Measurements from ENCODE around the gene GSE1. TPM values are rescaled to one million over a fixed set of nuclear protein-coding genes. Genes with fewer than 3 reads are reported as not detected.

GSE1 gene
- total RNA-seq, 2 donors from 2014 or later, result 54.6 to 60.6 TPM

- ATAC-seq (peak; percentile 23 to 74), DNase-seq (no peak)
- intact Hi-C loops (cut with DNase I), result loop anchor here in 1 of 2 donors (10.0 kb wide), 3 partner anchors 47 to 207 kb away; no protein-coding TSS in a partner anchor
Observed at GRCh38 chr16:85601730-85602401, 11.3 kb upstream of the GSE1 start.

GRCh38 chr16:85602402-85603202 is 10.5 kb upstream of the GSE1 start:
- intact Hi-C loops (cut with DNase I), result loop anchor here in 1 of 2 donors (10.0 kb wide), 3 partner anchors 48 to 208 kb away; no protein-coding TSS in a partner anchor
- DNase-seq (no peak), ATAC-seq (no peak)

GRCh38 chr16:85603203-85603755 is 9.8 kb upstream of the GSE1 start:
- intact Hi-C loops (cut with DNase I), result loop anchor here in 1 of 2 donors (10.0 kb wide), 3 partner anchors 48 to 208 kb away; no protein-coding TSS in a partner anchor
- DNase-seq (no peak), ATAC-seq (no peak)

GRCh38 chr16:85604145-85604705 is 8.9 kb upstream of the GSE1 start:
- no peak for ATAC-seq
- DNase-seq, result no peak
- intact Hi-C loops (cut with DNase I), result loop anchor here in 1 of 2 donors (10.0 kb wide), 3 partner anchors 49 to 209 kb away; no protein-coding TSS in a partner anchor

DNA sequence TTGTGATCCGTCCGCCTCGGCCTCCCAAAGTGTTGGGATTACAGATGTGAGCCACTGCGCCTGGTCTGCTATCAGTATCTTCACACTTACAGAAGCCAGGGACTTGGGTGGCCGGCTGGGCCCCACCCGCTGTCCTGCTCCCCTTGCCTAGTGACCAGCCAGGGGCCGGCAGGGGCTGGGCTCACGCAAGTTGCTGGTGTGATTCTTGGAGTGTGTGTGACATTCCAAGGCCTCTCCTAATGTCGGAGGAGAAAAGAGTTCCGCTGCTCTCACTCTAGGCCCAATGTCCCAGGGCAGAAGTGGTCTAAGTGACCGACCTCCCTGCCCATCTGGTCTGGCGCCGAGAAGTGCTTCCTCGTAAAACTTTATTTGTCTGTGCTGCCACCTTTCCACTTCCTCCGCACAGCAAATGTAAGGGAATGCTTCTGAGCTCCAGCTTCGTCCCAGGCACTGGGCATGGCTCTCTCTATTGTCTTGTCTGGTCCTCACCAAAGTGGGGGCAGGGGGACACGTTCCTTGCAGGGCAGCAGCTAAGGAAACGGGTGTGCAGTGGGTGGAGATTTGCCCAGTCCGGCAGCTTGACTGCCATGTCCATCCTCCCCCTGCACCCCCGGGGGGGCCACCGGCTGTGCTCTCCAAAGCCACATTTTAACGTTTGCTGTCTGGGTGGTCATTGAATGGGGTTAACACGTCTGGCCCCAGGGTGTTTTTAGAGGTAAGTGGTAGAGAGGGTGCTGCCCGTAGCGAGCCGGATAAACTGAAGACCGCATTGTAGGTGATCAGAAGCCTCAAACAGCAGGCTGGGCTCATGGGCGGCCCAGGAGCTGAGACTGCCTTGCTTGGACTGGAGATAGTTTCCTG is 7.8 kb upstream of the GSE1 start:
- ATAC-seq (no peak), DNase-seq (no peak)
- intact Hi-C loops (cut with DNase I), result loop anchor here in 1 of 2 donors (10.0 kb wide), 3 partner anchors 50 to 210 kb away; no protein-coding TSS in a partner anchor

GRCh38 chr16:85605912-85606841 is 6.9 kb upstream of the GSE1 start:
- ATAC-seq, result no peak
- no peak for DNase-seq
- intact Hi-C loops (cut with DNase I), result loop anchor here in 1 of 2 donors (10.0 kb wide), 3 partner anchors 51 to 211 kb away; no protein-coding TSS in a partner anchor

- ATAC-seq, result no peak
- DNase-seq, result no peak
- intact Hi-C loops (cut with DNase I), result loop anchor here in 1 of 2 donors (10.0 kb wide), 3 partner anchors 52 to 212 kb away; no protein-coding TSS in a partner anchor
Observed at GRCh38 chr16:85606904-85607303, 6.2 kb upstream of the GSE1 start.

DNA sequence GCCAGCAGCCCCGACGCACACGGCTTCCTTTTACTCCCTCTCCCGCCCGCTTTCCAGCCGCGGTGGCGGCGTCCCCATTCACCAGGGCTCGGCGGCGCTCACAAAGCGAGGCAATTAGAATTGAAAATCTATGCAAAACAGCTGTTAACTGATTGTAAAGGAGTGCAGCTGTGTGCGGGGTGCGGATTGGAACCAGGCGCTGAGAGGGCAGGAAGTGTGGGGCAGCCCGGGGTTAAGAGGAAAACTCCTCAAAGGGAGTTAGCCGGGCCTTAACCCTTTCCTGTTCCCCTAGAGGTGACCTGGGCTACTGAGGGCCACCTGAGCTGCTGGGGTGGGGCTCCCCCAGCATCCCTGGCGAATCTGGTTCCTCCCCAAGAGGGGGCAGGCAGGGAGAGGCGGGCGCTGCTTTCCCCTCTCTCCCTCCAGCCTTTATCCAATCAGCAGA is 5.8 kb upstream of the GSE1 start:
- DNase-seq, result no peak

GRCh38 chr16:85607796-85608514 is 5.2 kb upstream of the GSE1 start:
- no peak for DNase-seq
- intact Hi-C loops (cut with DNase I), result loop anchor here in 1 of 2 donors (10.0 kb wide), 3 partner anchors 53 to 213 kb away; no protein-coding TSS in a partner anchor
- no peak for ATAC-seq

More for the DNA sequence above, 5.8 kb upstream of the GSE1 start:
- ATAC-seq, result no peak
- intact Hi-C loops (cut with DNase I), result loop anchor here in 1 of 2 donors (10.0 kb wide), 3 partner anchors 53 to 213 kb away; no protein-coding TSS in a partner anchor

DNA sequence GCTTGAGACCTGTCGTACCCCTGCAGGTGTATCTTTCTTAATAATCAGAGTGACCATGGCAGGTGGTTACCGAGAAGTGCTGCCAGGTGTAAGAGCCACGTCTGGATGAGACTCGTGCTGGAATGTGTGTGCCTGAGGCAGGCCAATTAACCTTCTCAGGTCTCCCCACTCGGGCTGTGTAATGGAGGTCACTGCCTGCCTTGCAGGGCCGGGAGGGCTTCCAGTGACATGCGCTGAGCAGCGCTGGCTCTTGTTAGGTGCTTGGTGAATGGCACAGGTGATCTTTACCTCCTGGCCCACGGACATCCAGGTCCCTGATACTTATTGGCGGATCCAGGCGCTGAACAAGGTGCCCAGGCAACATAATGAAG is 4.6 kb upstream of the GSE1 start:
- no peak for ATAC-seq
- intact Hi-C loops (cut with DNase I), result loop anchor here in 1 of 2 donors (10.0 kb wide), 3 partner anchors 54 to 214 kb away; no protein-coding TSS in a partner anchor
- DNase-seq, result no peak

GRCh38 chr16:85608887-85609286 is 4.2 kb upstream of the GSE1 start:
- no peak for DNase-seq
- intact Hi-C loops (cut with DNase I), result loop anchor here in 1 of 2 donors (10.0 kb wide), 3 partner anchors 54 to 214 kb away; no protein-coding TSS in a partner anchor

GRCh38 chr16:85609539-85609938 is 3.6 kb upstream of the GSE1 start:
- intact Hi-C loops (cut with DNase I), result loop anchor here in 1 of 2 donors (10.0 kb wide), 3 partner anchors 55 to 215 kb away; no protein-coding TSS in a partner anchor
- DNase-seq (no peak), ATAC-seq (no peak)

More at GRCh38 chr16:85608887-85609286, 4.2 kb upstream of the GSE1 start:
- no peak for ATAC-seq

DNA sequence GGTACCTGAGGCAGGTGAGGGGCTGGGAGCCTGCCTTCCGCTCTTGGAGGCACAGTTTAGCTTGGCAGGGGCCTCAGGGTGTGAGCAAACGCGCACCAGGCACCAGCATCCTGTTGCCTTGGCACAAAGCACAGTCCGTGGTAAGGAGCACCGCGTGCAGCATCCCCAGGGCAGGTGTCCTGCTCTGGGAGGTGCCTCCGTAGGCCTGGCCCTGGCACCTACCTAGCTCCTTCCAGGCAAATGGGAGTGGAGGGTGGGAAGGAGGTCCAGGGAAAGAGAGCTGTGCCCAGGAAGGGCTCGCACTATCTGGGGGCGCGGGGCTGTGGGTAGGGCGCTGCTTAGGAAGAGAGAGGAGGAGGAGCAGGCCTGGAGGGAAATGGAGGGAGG is 3.1 kb upstream of the GSE1 start:
- intact Hi-C loops (cut with DNase I), result loop anchor here in 1 of 2 donors (2.0 to 10.0 kb wide), 5 partner anchors 53 to 335 kb away; no protein-coding TSS in a partner anchor
- ATAC-seq (no peak), DNase-seq (no peak)

DNA sequence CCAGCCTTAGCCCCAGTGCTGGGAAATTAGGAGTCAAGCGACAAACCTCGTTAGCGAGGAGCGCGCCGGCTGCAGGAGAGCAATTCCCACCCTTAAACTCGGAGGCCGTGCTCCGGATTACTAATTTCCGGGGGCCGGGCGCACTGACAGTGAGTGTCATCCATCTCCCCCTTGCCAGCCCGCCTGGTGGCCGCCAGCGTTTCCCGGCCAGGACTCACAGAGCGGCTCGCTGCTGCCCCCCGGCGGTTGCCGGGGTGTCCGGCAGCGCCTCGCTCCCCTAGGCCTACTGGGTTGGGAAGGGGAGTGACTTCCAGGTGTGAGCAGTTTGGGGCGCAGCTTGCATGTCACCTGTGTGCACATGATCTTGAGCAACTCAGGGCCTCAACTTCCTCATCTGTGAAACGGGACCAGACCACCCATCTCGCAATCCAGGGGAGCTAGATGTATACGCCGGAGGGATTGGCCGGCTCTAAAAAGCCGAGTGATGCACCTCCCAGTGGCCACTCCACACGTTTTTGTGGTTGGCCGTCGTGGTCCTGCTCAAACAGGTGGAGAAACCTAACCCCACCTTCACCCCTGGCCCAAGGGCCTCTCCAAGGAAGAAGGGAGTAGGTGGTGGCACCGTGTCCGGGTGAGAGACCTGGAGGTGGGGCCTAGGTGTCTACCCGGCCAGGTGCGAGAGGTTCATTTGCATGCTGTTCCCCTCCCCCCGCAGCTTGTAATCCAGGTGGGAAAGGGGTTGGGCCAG is 2.5 kb upstream of the GSE1 start:
- intact Hi-C loops (cut with DNase I), result loop anchor here in 1 of 2 donors (2.0 to 10.0 kb wide), 5 partner anchors 53 to 336 kb away; no protein-coding TSS in a partner anchor
- DNase-seq, result peak; percentile 89
- ATAC-seq, result peak; percentile 38 to 39

DNA sequence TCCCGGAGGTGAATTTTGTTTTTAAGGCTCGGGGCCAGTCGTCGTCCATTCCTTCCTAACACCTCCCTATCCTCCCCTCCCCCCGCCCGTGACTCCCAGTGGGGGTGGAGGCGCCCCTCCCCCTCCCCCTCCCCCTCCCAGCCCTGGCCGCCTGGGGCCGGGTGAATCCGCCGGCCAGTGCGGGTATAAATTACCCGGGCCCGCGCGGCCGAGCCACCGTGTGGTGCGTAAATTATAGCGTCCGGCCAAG is 2.0 kb upstream of the GSE1 start:
- intact Hi-C loops (cut with DNase I), result loop anchor here in 1 of 2 donors (2.0 to 10.0 kb wide), 5 partner anchors 54 to 336 kb away; no protein-coding TSS in a partner anchor
- peak; percentile 0 to 1 for ATAC-seq
- no peak for DNase-seq
